Mesenchymal stem cell (in vitro differentiated cells and primary cell): Measurements from ENCODE around the gene MACROD2.

Experiments used
- DNase-seq: peaks from one replicate; pipeline ENCODE4 v3.0.0-alpha.2; 2013
- H2AFZ ChIP-seq: one replicate; pipeline ENCODE4 v1.6.1; 2013; ENCODE audit warnings: low read depth, mild to moderate bottlenecking, control low read depth, inconsistent platforms, low read length, moderate library complexity
- H2AK5ac ChIP-seq: 2 replicates; pipeline ENCODE4 v1.6.1; 2013; ENCODE audit warnings: low read length, moderate library complexity, mild to moderate bottlenecking, inconsistent platforms; ENCODE audit not compliant: severe bottlenecking
- H2BK120ac ChIP-seq: one replicate; pipeline ENCODE4 v1.6.1; 2013; ENCODE audit warnings: low read depth, mild to moderate bottlenecking, inconsistent platforms, low read length, moderate library complexity
- H2BK12ac ChIP-seq, 2 experiments: one replicate each; pipeline ENCODE4 v1.6.1; 2013; ENCODE audit warnings: inconsistent platforms in 2 of 2, low read length in 2 of 2, mild to moderate bottlenecking in 2 of 2, moderate library complexity in 2 of 2, control low read depth in 1 of 2
- H2BK15ac ChIP-seq: one replicate; pipeline ENCODE4 v1.6.1; 2013; ENCODE audit warnings: mild to moderate bottlenecking, low read depth, inconsistent platforms; ENCODE audit not compliant: poor library complexity, severe bottlenecking
- H2BK5ac ChIP-seq: 2 replicates; pipeline ENCODE4 v1.6.1; 2013; ENCODE audit warnings: low read depth, mild to moderate bottlenecking, low read length, control low read depth, inconsistent platforms; ENCODE audit not compliant: poor library complexity, severe bottlenecking
- H3K14ac ChIP-seq, 2 experiments: one replicate each; pipeline ENCODE4 v1.6.1; 2013; ENCODE audit warnings: inconsistent platforms in 2 of 2, low read length in 2 of 2, control low read depth in 1 of 2, mild to moderate bottlenecking in 1 of 2, moderate library complexity in 1 of 2
- H3K18ac ChIP-seq, 2 experiments: one replicate each; pipeline ENCODE4 v1.6.1; 2013; ENCODE audit warnings: inconsistent platforms in 2 of 2, low read length in 2 of 2, control low read depth in 1 of 2, low read depth in 1 of 2, mild to moderate bottlenecking in 1 of 2
- H3K23ac ChIP-seq, 2 experiments: one replicate each; pipeline ENCODE4 v1.6.1; 2013; ENCODE audit warnings: inconsistent platforms in 2 of 2, low read length in 2 of 2, mild to moderate bottlenecking in 2 of 2, moderate library complexity in 2 of 2, control low read depth in 1 of 2
- H3K27ac ChIP-seq: 2 replicates; pipeline ENCODE4 v1.5.1; 2013; ENCODE audit warnings: mild to moderate bottlenecking, moderate library complexity, low read length, control low read depth, inconsistent platforms; ENCODE audit not compliant: poor library complexity, severe bottlenecking
- H3K27me3 ChIP-seq, 2 experiments: 2 replicates each; pipeline versions ENCODE4 v1.6.1 to v1.7.0; 2013; ENCODE audit warnings: low read length in 2 of 2, mild to moderate bottlenecking in 2 of 2, moderate library complexity in 2 of 2, control low read depth in 1 of 2, inconsistent platforms in 1 of 2; ENCODE audit not compliant: control insufficient read depth in 1 of 2, insufficient read depth in 1 of 2
- H3K36me3 ChIP-seq, 2 experiments: 2 replicates each; pipeline versions ENCODE4 v1.6.1 to v1.7.0; 2013; ENCODE audit warnings: low read length in 2 of 2, control low read depth in 1 of 2, inconsistent platforms in 1 of 2, low read depth in 1 of 2, mild to moderate bottlenecking in 1 of 2; ENCODE audit not compliant: insufficient read depth in 2 of 2, control insufficient read depth in 1 of 2
- H3K4ac ChIP-seq, 2 experiments: one replicate each; pipeline ENCODE4 v1.6.1; 2013; ENCODE audit warnings: inconsistent platforms in 2 of 2, low read length in 2 of 2, mild to moderate bottlenecking in 2 of 2, moderate library complexity in 2 of 2, control low read depth in 1 of 2, low read depth in 1 of 2
- H3K4me1 ChIP-seq: 2 replicates; pipeline ENCODE4 v1.6.1; 2013; ENCODE audit warnings: low read depth, low read length, control low read depth; ENCODE audit not compliant: control insufficient read depth, insufficient read depth
- H3K4me2 ChIP-seq: 2 replicates; pipeline ENCODE4 v1.6.1; 2013; ENCODE audit warnings: low read length, mild to moderate bottlenecking, inconsistent platforms; ENCODE audit not compliant: poor library complexity, severe bottlenecking
- H3K4me3 ChIP-seq, 2 experiments: 2 replicates each; pipeline versions ENCODE4 v1.5.1 to v1.7.0; 2013; ENCODE audit warnings: low read length in 2 of 2, mild to moderate bottlenecking in 2 of 2, control low read depth in 1 of 2, low read depth in 1 of 2; ENCODE audit not compliant: insufficient read depth in 1 of 2
- H3K79me1 ChIP-seq: replicated peaks from 2 replicates; pipeline ENCODE4 v1.6.1; 2013; ENCODE audit warnings: mild to moderate bottlenecking, control low read depth, low read length, inconsistent platforms; ENCODE audit not compliant: poor library complexity, severe bottlenecking
- H3K9ac ChIP-seq: 2 replicates; pipeline ENCODE4 v1.7.0; 2013; ENCODE audit warnings: mild to moderate bottlenecking, low read length, moderate library complexity
- H3K9me3 ChIP-seq: 2 replicates; pipeline ENCODE4 v1.7.0; 2013; ENCODE audit warnings: mild to moderate bottlenecking, low read length; ENCODE audit not compliant: control insufficient read depth
- H4K8ac ChIP-seq: one replicate; pipeline ENCODE4 v1.6.1; 2013; ENCODE audit warnings: inconsistent platforms, mild to moderate bottlenecking, low read length, moderate library complexity
- H4K91ac ChIP-seq: one replicate; pipeline ENCODE4 v1.6.1; 2013; ENCODE audit warnings: mild to moderate bottlenecking, low read length, inconsistent platforms
- WGBS: methylation state at CpG from one replicate; pipeline ENCODE4 v1.1.7; 2013; ENCODE audit warnings: mixed read lengths; 5-methylcytosine and 5-hydroxymethylcytosine counted together

The MACROD2 gene

GRCh38 chr20:14821251-14821650 is 825.9 kb downstream of the MACROD2 start:
- Histone ChIP-seq H3K23ac (no peak overlapping the region), H2BK15ac (no peak overlapping the region), H3K18ac (no peak overlapping the region), H2BK5ac (no peak overlapping the region), H3K4me1 (no peaks in the 10 kb centered on the region), H4K8ac (no peak overlapping the region), H2AFZ (no peak overlapping the region), H3K9ac (no peak overlapping the region), H3K9me3 (no peaks in the 10 kb centered on the region), H3K27me3 (no peaks in the 10 kb centered on the region), H2BK12ac (no peak overlapping the region), H3K79me1 (no peaks in the 10 kb centered on the region), H2BK120ac (no peak overlapping the region), H3K27ac (no peak overlapping the region), H2AK5ac (no peak overlapping the region), H4K91ac (no peak overlapping the region), H3K14ac (no peak overlapping the region), H3K4me2 (no peak overlapping the region), H3K4ac (no peak overlapping the region), H3K4me3 (no peak overlapping the region), H3K36me3 (no peaks in the 10 kb centered on the region)
- no peak for DNase-seq
- WGBS, result 82% methylated on average over 1 of the region's 3 CpGs

- H2BK15ac ChIP-seq, result no peak overlapping the region
- no peaks in the 10 kb centered on the region for H3K27me3 ChIP-seq
- no peaks in the 10 kb centered on the region for H3K79me1 ChIP-seq
- no peak overlapping the region for H3K18ac ChIP-seq
- H3K4ac ChIP-seq, result no peak overlapping the region
- H3K14ac ChIP-seq, result no peak overlapping the region
- no peak overlapping the region for H2AFZ ChIP-seq
- no peaks in the 10 kb centered on the region for H3K4me1 ChIP-seq
- H2BK12ac ChIP-seq, result no peak overlapping the region
- H2BK5ac ChIP-seq, result no peak overlapping the region
- no peak overlapping the region for H3K4me3 ChIP-seq
- no peak overlapping the region for H3K23ac ChIP-seq
- H2BK120ac ChIP-seq, result no peak overlapping the region
- H3K4me2 ChIP-seq, result no peak overlapping the region
- 79% methylated on average over 4 of the region's 4 CpGs for WGBS
- no peak overlapping the region for H4K8ac ChIP-seq
- no peak overlapping the region for H3K27ac ChIP-seq
- H3K9me3 ChIP-seq, result no peaks in the 10 kb centered on the region
- no peak overlapping the region for H4K91ac ChIP-seq
- H3K9ac ChIP-seq, result no peak overlapping the region
- DNase-seq, result no peak
- H3K36me3 ChIP-seq, result no peaks in the 10 kb centered on the region
- H2AK5ac ChIP-seq, result no peak overlapping the region
These were observed 829.7 kb downstream of the MACROD2 start for GRCh38 chr20:14824996-14825395.

GRCh38 chr20:14826543-14827313 is 831.4 kb downstream of the MACROD2 start:
- no peak overlapping the region for H3K18ac ChIP-seq
- H2BK15ac ChIP-seq, result no peak overlapping the region
- H3K4me2 ChIP-seq, result no peak overlapping the region
- DNase-seq, result no peak
- H3K9me3 ChIP-seq, result no peaks in the 10 kb centered on the region
- no peaks in the 10 kb centered on the region for H3K4me1 ChIP-seq
- H4K91ac ChIP-seq, result no peak overlapping the region
- no peak overlapping the region for H3K9ac ChIP-seq
- no peak overlapping the region for H3K4ac ChIP-seq
- H2AFZ ChIP-seq, result no peak overlapping the region
- H4K8ac ChIP-seq, result no peak overlapping the region
- H2BK120ac ChIP-seq, result no peak overlapping the region
- no peaks in the 10 kb centered on the region for H3K36me3 ChIP-seq
- H3K23ac ChIP-seq, result no peak overlapping the region
- no peak overlapping the region for H3K4me3 ChIP-seq
- H2BK5ac ChIP-seq, result no peak overlapping the region
- H3K79me1 ChIP-seq, result no peaks in the 10 kb centered on the region
- H2AK5ac ChIP-seq, result no peak overlapping the region
- 86% methylated on average over 14 of the region's 17 CpGs for WGBS
- no peak overlapping the region for H3K27ac ChIP-seq
- no peaks in the 10 kb centered on the region for H3K27me3 ChIP-seq
- H3K14ac ChIP-seq, result no peak overlapping the region
- H2BK12ac ChIP-seq, result no peak overlapping the region

GRCh38 chr20:14828459-14828858 is 833.1 kb downstream of the MACROD2 start:
- no peak overlapping the region for H3K14ac ChIP-seq
- H2AK5ac ChIP-seq, result no peak overlapping the region
- H2BK5ac ChIP-seq, result no peak overlapping the region
- H3K27ac ChIP-seq, result no peak overlapping the region
- no peak overlapping the region for H4K8ac ChIP-seq
- H2BK12ac ChIP-seq, result no peak overlapping the region
- DNase-seq, result no peak
- H3K18ac ChIP-seq, result no peak overlapping the region
- no peak overlapping the region for H3K23ac ChIP-seq
- WGBS, result 100% methylated on average over 1 of the region's 1 CpG
- no peak overlapping the region for H3K4me2 ChIP-seq
- no peak overlapping the region for H2BK120ac ChIP-seq
- H2BK15ac ChIP-seq, result no peak overlapping the region
- no peaks in the 10 kb centered on the region for H3K27me3 ChIP-seq
- no peaks in the 10 kb centered on the region for H3K4me1 ChIP-seq
- H3K4me3 ChIP-seq, result no peak overlapping the region
- no peak overlapping the region for H2AFZ ChIP-seq
- no peaks in the 10 kb centered on the region for H3K79me1 ChIP-seq
- H3K9me3 ChIP-seq, result no peaks in the 10 kb centered on the region
- no peaks in the 10 kb centered on the region for H3K36me3 ChIP-seq
- no peak overlapping the region for H3K9ac ChIP-seq
- no peak overlapping the region for H3K4ac ChIP-seq
- H4K91ac ChIP-seq, result no peak overlapping the region
